GM08714 (cell line): ENCODE results near the gene UNC13C.

Source experiments
- H3K4me3 ChIP-seq: fragments of 200-500 bp; sonication (Bioruptor generic); 2 replicates; pipeline ENCODE4 v1.5.1; 2014; ENCODE audit warnings: mild to moderate bottlenecking, low read length, inconsistent platforms
- ZNF274 ChIP-seq: IDR thresholded peaks from 2 replicates; pipeline ENCODE4 v1.6.1; 2012; ENCODE audit warnings: mild to moderate bottlenecking, low read depth, low read length

UNC13C gene

GRCh38 chr15:54482251-54482650 lies 504.0 kb downstream of the UNC13C start:
- H3K4me3 ChIP-seq: no peak overlapping the region
- TF ChIP-seq ZNF274: no peak

GRCh38 chr15:54500330-54500729 lies 522.1 kb downstream of the UNC13C start:
- TF ChIP-seq ZNF274: no peak
- no peak overlapping the region for H3K4me3 ChIP-seq

- TF ChIP-seq ZNF274: no peak
- no peak overlapping the region for H3K4me3 ChIP-seq
These were observed 524.3 kb downstream of the UNC13C start for GRCh38 chr15:54502416-54503075.

GRCh38 chr15:54504695-54505094 lies 526.5 kb downstream of the UNC13C start:
- H3K4me3 ChIP-seq: no peak overlapping the region
- TF ChIP-seq ZNF274: no peak

GRCh38 chr15:54506977-54507524 lies 528.8 kb downstream of the UNC13C start:
- no peak overlapping the region for H3K4me3 ChIP-seq
- TF ChIP-seq ZNF274: no peak

GRCh38 chr15:54514601-54515000 lies 536.4 kb downstream of the UNC13C start:
- H3K4me3 ChIP-seq: no peak overlapping the region
- no peak for TF ChIP-seq ZNF274

- no peak for TF ChIP-seq ZNF274
These were observed 537.7 kb downstream of the UNC13C start for GRCh38 chr15:54515664-54516582.

GRCh38 chr15:54517366-54517765 lies 539.1 kb downstream of the UNC13C start:
- TF ChIP-seq ZNF274: no peak
- H3K4me3 ChIP-seq: no peak overlapping the region

More at GRCh38 chr15:54515664-54516582, 537.7 kb downstream of the UNC13C start:
- H3K4me3 ChIP-seq: no peak overlapping the region

- no peak overlapping the region for H3K4me3 ChIP-seq
- no peak for TF ChIP-seq ZNF274
These were observed 540.1 kb downstream of the UNC13C start for GRCh38 chr15:54518156-54518882.

GRCh38 chr15:54519577-54519976 lies 541.3 kb downstream of the UNC13C start:
- TF ChIP-seq ZNF274: no peak
- H3K4me3 ChIP-seq: no peak overlapping the region

GRCh38 chr15:54520616-54521015 lies 542.4 kb downstream of the UNC13C start:
- no peak overlapping the region for H3K4me3 ChIP-seq
- TF ChIP-seq ZNF274: no peak

GRCh38 chr15:54521206-54521605 lies 543.0 kb downstream of the UNC13C start:
- TF ChIP-seq ZNF274: no peak
- no peak overlapping the region for H3K4me3 ChIP-seq

GRCh38 chr15:54528021-54528420 lies 549.8 kb downstream of the UNC13C start:
- H3K4me3 ChIP-seq: no peak overlapping the region
- TF ChIP-seq ZNF274: no peak

- no peak overlapping the region for H3K4me3 ChIP-seq
- TF ChIP-seq ZNF274: no peak
These were observed 562.5 kb downstream of the UNC13C start for GRCh38 chr15:54540721-54541120.
